Measurements from ENCODE around the gene PPP1R13B. TPM values are rescaled to one million over a fixed set of nuclear protein-coding genes. Genes with fewer than 3 reads are reported as not detected.

Gene PPP1R13B
- total RNA-seq, 1 experiment from 2014 or later, result 10.3 TPM

DNA sequence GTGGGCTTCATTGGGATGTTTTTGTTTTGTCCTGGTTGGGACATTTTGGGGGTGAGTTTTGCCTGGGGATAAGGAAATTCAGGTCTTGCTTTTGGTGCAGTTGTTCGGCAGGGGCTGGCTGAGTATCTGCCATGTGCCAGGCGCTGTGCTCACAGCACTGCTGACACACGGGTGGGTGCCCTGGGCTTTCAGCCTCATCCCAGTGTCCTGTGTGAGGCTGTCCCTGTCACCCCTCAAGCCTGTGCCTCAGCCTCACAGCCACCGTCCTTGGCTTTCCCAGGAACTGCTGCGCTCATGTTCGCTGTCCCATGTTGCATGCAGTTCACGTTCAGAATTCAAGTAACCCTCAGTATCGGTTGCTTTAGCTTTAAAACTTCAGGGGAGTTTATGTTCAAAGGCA lies 157.0 kb downstream of the PPP1R13B start:
- ChIA-PET CTCF (no interaction called here), POLR2A (no interaction called here)
- Mint-ChIP-seq H3K27me3 (ENCODE audit: low read depth) (no peaks in the 10 kb centered on the region), H3K9me3 (no peaks in the 10 kb centered on the region), H3K4me3 (no peak overlapping the region), H3K27ac (no peak overlapping the region), H3K36me3 (peaks cover 36% of the 10 kb centered on the region), H3K4me1 (peaks cover under 1% of the 10 kb centered on the region)
- no peak for TF ChIP-seq USF2 (CRISPR knock-in tag; IDR thresholded peaks at IDR 0.05)
- no peak for TF ChIP-seq ZNF232 (CRISPR knock-in tag; IDR thresholded peaks at IDR 0.05)
- no peak for TF ChIP-seq FOXJ3 (CRISPR knock-in tag; IDR thresholded peaks at IDR 0.05; ENCODE audit: borderline replicate concordance)
- no peak for TF ChIP-seq ZNF121 (CRISPR knock-in tag; IDR thresholded peaks at IDR 0.05)
- TF ChIP-seq NR2C2 (CRISPR knock-in tag; IDR thresholded peaks at IDR 0.05), result no peak
- no peak for TF ChIP-seq ATF6 (CRISPR knock-in tag; IDR thresholded peaks at IDR 0.05)
- no peak for TF ChIP-seq JAZF1 (CRISPR knock-in tag; IDR thresholded peaks at IDR 0.05)
- TF ChIP-seq NFYB (CRISPR knock-in tag; conservative IDR thresholded peaks at IDR 0.05; ENCODE audit: low read depth), result no peak
- TF ChIP-seq HMGA2 (CRISPR knock-in tag; IDR thresholded peaks at IDR 0.05), result no peak
- TF ChIP-seq FOXP1 (CRISPR knock-in tag; IDR thresholded peaks at IDR 0.05; ENCODE audit: borderline replicate concordance), result no peak
- TF ChIP-seq, protein P1, sequence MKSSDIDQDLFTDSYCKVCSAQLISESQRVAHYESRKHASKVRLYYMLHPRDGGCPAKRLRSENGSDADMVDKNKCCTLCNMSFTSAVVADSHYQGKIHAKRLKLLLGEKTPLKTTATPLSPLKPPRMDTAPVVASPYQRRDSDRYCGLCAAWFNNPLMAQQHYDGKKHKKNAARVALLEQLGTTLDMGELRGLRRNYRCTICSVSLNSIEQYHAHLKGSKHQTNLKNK (CRISPR knock-in tag; IDR thresholded peaks at IDR 0.05), result no peak
- no peak for TF ChIP-seq FOXP4 (CRISPR knock-in tag; IDR thresholded peaks at IDR 0.05)
- TF ChIP-seq TEAD1 (CRISPR knock-in tag; IDR thresholded peaks at IDR 0.05), result no peak
- no peak for TF ChIP-seq E2F4 (CRISPR knock-in tag; IDR thresholded peaks at IDR 0.05; ENCODE audit: borderline replicate concordance, low read depth)
- no peak for TF ChIP-seq MXD4 (CRISPR knock-in tag; IDR thresholded peaks at IDR 0.05; ENCODE audit: borderline replicate concordance)
- no peak for TF ChIP-seq HMGXB4 (CRISPR knock-in tag; IDR thresholded peaks at IDR 0.05)
- TF ChIP-seq, protein P2, sequence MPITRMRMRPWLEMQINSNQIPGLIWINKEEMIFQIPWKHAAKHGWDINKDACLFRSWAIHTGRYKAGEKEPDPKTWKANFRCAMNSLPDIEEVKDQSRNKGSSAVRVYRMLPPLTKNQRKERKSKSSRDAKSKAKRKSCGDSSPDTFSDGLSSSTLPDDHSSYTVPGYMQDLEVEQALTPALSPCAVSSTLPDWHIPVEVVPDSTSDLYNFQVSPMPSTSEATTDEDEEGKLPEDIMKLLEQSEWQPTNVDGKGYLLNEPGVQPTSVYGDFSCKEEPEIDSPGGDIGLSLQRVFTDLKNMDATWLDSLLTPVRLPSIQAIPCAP (CRISPR knock-in tag; IDR thresholded peaks at IDR 0.05), result no peak
- ATAC-seq (no peak), DNase-seq (ENCODE audit: low spot score) (no peak)

Data from WTC11 (cell line).